ENCODE data around the gene GINS3.
"Not testable (repeated sequence)": the region's sequence is repeated elsewhere in the genome, so short reads cannot be mapped to it uniquely, and the experiment has no call there.

GINS3 gene

GRCh38 chr16:58402796-58403195, 10.5 kb downstream of the GINS3 start:
- TF ChIP-seq CTCF (IDR thresholded peaks at IDR 0.05; ENCODE audit: extremely low read depth, insufficient read depth, missing control alignments) = no peak
- in situ Hi-C loops (cut with MboI; ENCODE audit: low pct_unique_long_range_greater_than_20kb, low sequenced_read_pairs, unreplicated experiment) = no loop called here
- DNase-seq (ENCODE audit: low spot score) = no peak

GRCh38 chr16:58409316-58409973, 17.2 kb downstream of the GINS3 start:
- no peak for DNase-seq (ENCODE audit: low spot score)
- in situ Hi-C loops (cut with MboI; ENCODE audit: low pct_unique_long_range_greater_than_20kb, low sequenced_read_pairs, unreplicated experiment) = no loop called here
- no peak for TF ChIP-seq CTCF (IDR thresholded peaks at IDR 0.05; ENCODE audit: extremely low read depth, insufficient read depth, missing control alignments)

GRCh38 chr16:58411336-58411735, 19.1 kb downstream of the GINS3 start:
- DNase-seq (ENCODE audit: low spot score) = no peak
- TF ChIP-seq CTCF (IDR thresholded peaks at IDR 0.05; ENCODE audit: extremely low read depth, insufficient read depth, missing control alignments) = no peak
- in situ Hi-C loops (cut with MboI; ENCODE audit: low pct_unique_long_range_greater_than_20kb, low sequenced_read_pairs, unreplicated experiment) = no loop called here

GRCh38 chr16:58411736-58412614, 19.7 kb downstream of the GINS3 start:
- no peak for DNase-seq (ENCODE audit: low spot score)
- no peak for TF ChIP-seq CTCF (IDR thresholded peaks at IDR 0.05; ENCODE audit: extremely low read depth, insufficient read depth, missing control alignments)
- in situ Hi-C loops (cut with MboI; ENCODE audit: low pct_unique_long_range_greater_than_20kb, low sequenced_read_pairs, unreplicated experiment) = no loop called here

GRCh38 chr16:58412615-58412970, 20.3 kb downstream of the GINS3 start:
- in situ Hi-C loops (cut with MboI; ENCODE audit: low pct_unique_long_range_greater_than_20kb, low sequenced_read_pairs, unreplicated experiment); DNase-seq (ENCODE audit: low spot score): not testable (repeated sequence)

- DNase-seq (ENCODE audit: low spot score) = no peak
- TF ChIP-seq CTCF (IDR thresholded peaks at IDR 0.05; ENCODE audit: extremely low read depth, insufficient read depth, missing control alignments) = no peak
- in situ Hi-C loops (cut with MboI; ENCODE audit: low pct_unique_long_range_greater_than_20kb, low sequenced_read_pairs, unreplicated experiment) = no loop called here
Observed at GRCh38 chr16:58413359-58413758, 21.1 kb downstream of the GINS3 start.

- no peak for DNase-seq (ENCODE audit: low spot score)
- no peak for TF ChIP-seq CTCF (IDR thresholded peaks at IDR 0.05; ENCODE audit: extremely low read depth, insufficient read depth, missing control alignments)
- in situ Hi-C loops (cut with MboI; ENCODE audit: low pct_unique_long_range_greater_than_20kb, low sequenced_read_pairs, unreplicated experiment) = no loop called here
Observed at GRCh38 chr16:58415003-58415402, 22.7 kb downstream of the GINS3 start.

- DNase-seq (ENCODE audit: low spot score); in situ Hi-C loops (cut with MboI; ENCODE audit: low pct_unique_long_range_greater_than_20kb, low sequenced_read_pairs, unreplicated experiment): not testable (repeated sequence)
Observed at GRCh38 chr16:58415961-58416360, 23.7 kb downstream of the GINS3 start.

All from GM13977 (cell line).